ENCODE results near the gene ZNF185. TPM values are rescaled to one million over a fixed set of nuclear protein-coding genes. Genes with fewer than 3 reads are reported as not detected.

Gene ZNF185
- total RNA-seq, 1 donor = 3.9 TPM

- no peak for DNase-seq (ENCODE audit: low read depth)
Observed at GRCh38 chrX:152878976-152879755, 18.7 kb upstream of the ZNF185 start.

GRCh38 chrX:152881289-152881688 is 16.6 kb upstream of the ZNF185 start:
- no peak for DNase-seq (ENCODE audit: low read depth)
- no peak overlapping the region for H3K4me3 ChIP-seq (ENCODE audit: low read depth, low read length)
- TF ChIP-seq CTCF (IDR thresholded peaks at IDR 0.05; ENCODE audit: insufficient read depth, low read depth, low read length) = no peak

More at GRCh38 chrX:152878976-152879755, 18.7 kb upstream of the ZNF185 start:
- no peak overlapping the region for H3K4me3 ChIP-seq (ENCODE audit: low read depth, low read length)
- no peak for TF ChIP-seq CTCF (IDR thresholded peaks at IDR 0.05; ENCODE audit: insufficient read depth, low read depth, low read length)

GRCh38 chrX:152884171-152884570 is 13.7 kb upstream of the ZNF185 start:
- no peak for TF ChIP-seq CTCF (IDR thresholded peaks at IDR 0.05; ENCODE audit: insufficient read depth, low read depth, low read length)
- no peak overlapping the region for H3K4me3 ChIP-seq (ENCODE audit: low read depth, low read length)
- no peak for DNase-seq (ENCODE audit: low read depth)

GRCh38 chrX:152886716-152887115 is 11.2 kb upstream of the ZNF185 start:
- no peak for TF ChIP-seq CTCF (IDR thresholded peaks at IDR 0.05; ENCODE audit: insufficient read depth, low read depth, low read length)
- no peak for DNase-seq (ENCODE audit: low read depth)
- H3K4me3 ChIP-seq (ENCODE audit: low read depth, low read length) = no peak overlapping the region

GRCh38 chrX:152892499-152892898 is 5.4 kb upstream of the ZNF185 start:
- TF ChIP-seq CTCF (IDR thresholded peaks at IDR 0.05; ENCODE audit: insufficient read depth, low read depth, low read length) = no peak

GRCh38 chrX:152892999-152893891 is 4.6 kb upstream of the ZNF185 start:
- DNase-seq (ENCODE audit: low read depth) = no peak
- no peak overlapping the region for H3K4me3 ChIP-seq (ENCODE audit: low read depth, low read length)
- TF ChIP-seq CTCF (IDR thresholded peaks at IDR 0.05; ENCODE audit: insufficient read depth, low read depth, low read length) = no peak

More at GRCh38 chrX:152892499-152892898, 5.4 kb upstream of the ZNF185 start:
- H3K4me3 ChIP-seq (ENCODE audit: low read depth, low read length) = no peak overlapping the region
- DNase-seq (ENCODE audit: low read depth) = no peak
